ENCODE results near the gene VPS35L.

The VPS35L gene

DNA sequence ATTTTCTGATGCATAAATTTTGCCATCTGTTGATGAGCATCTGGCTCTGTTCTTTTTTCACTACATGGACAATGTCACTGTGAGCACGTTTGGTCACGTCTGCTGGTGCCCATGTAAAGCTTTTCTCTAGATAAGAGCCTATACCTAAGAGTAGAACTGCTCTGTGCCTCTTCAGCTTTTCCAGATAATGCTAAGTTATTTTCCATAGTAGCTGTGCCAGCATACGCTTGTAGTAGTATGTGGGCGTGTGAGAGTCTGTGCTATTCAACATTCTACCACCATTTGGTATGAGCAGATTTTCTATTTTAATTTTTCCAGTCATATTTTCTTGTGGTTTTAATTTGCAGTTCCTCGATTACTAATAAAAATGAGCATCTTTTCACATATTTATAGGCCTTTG, 33.2 kb downstream of the VPS35L start:
- in situ Hi-C loops (cut with MboI; ENCODE audit: low sequenced_read_pairs) = loop anchor here (25.0 kb wide), 1 partner anchor 799 kb away; no protein-coding TSS in a partner anchor

DNA sequence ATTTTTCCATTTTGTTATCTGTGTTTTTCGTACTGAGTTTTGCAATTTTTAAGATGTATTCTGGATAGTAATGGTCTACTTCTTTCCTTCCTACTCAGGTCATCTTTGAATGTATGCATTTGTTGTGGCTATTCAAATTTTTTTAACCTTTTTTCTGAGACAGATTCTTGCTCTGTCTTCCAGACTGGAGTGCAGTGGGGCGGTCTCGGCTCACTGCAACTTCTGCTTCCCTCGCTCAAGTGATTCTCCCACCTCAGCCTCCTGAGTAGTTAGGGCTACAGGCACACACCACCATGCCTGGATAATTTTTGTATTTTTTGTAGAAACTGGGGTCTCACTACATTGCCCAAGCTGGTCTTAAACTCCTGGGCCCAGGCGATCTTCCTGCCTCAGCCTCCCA, 33.6 kb downstream of the VPS35L start:
- in situ Hi-C loops (cut with MboI; ENCODE audit: low sequenced_read_pairs) = loop anchor here (25.0 kb wide), 1 partner anchor 798 kb away; no protein-coding TSS in a partner anchor

DNA sequence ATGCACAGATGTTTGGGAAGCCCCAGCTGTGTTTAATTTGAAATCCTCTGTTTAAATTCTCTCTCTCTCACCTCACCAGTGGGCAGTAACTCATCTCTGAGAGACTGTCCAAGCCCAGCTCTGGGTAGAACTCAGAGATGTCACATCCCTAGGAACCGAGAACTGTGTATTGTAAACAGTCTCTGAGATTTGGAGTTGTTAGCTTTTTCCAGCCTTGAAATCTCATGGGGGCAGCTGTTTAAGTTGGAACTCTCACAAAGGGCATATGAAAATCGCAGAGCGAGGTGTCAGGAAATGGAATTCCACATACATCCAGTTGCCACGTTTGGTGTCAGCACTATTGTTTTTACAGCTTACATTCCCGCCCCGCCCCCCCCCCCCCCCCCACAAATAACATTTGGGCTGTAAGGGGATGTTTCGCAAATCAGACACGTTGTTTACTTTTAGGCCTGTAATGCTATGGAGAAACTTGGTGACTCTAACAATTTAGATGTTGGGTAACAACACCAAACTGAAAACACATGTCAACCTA, 34.3 kb downstream of the VPS35L start:
- in situ Hi-C loops (cut with MboI; ENCODE audit: low sequenced_read_pairs) = loop anchor here (25.0 kb wide), 1 partner anchor 797 kb away; no protein-coding TSS in a partner anchor

DNA sequence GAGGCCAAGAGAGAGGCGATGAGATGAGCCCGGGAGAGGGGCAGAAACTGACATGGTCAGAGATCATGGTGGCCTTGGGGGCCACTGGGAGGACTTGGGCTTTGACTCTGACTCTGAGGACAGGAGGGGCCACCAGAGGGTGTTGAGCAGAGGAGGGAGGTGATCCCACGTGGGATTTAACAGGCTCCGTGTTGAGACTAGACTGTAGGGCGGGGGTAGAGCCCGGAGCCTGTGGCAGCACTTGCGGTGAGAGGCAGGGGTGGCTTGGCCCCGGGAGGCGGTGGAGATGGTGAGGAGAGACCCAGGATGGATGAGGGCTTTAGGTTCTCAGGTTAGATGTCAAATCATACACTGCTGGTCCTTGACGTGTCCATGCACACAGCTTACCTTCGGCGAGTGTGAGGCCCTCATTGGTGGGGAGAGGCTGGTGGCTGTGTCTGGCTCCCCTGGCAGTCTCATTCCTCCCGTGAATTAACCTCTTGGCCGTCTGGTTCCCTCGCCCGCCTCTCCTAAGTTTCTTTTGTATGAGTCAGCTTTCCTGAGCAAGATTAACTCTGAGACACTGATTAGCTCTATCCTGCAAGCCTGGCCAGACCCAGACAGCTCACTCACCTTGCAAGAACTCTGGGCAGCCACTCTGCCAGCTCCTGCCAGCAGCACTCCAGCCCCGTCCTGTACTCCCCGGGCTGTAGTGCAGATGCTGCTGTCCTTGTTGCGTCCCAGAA, 39.7 kb downstream of the VPS35L start:
- in situ Hi-C loops (cut with MboI; ENCODE audit: low sequenced_read_pairs) = loop anchor here (25.0 kb wide), 1 partner anchor 792 kb away; no protein-coding TSS in a partner anchor

DNA sequence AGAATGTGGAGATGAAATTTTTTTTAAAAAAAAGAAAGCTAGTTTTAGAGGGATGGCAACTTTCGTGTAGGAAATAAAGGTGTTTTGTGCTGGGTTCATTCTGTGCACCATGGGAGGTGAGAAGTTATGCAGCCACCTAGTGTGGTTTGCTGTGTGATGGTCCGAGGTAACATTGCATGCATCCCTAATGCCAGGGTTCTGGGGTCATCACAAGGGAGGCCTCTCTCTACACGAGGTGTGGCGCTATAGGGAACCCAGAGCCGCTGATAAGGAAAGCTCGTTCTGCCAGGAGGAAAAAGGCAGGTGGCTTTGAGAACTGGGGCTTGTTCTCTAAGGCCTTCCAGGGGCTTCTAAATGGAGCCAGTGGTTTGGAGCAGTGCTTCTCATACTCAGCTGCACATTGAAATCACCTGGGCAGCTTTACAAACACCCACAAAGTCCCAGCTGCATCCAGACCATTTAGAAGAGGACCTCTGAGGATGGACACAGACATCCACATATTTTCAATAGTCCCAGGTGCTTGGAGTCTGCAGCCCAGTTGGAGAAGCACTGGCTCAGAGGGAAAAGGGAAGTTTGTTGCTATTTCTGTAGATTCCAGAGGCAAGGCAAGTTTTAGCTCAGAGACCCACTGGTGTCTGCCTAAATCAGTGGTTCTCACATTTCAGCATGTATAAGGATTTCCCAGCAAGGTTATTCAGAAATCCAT, 43.5 kb downstream of the VPS35L start:
- in situ Hi-C loops (cut with MboI; ENCODE audit: low sequenced_read_pairs) = loop anchor here (25.0 kb wide), 1 partner anchor 788 kb away; no protein-coding TSS in a partner anchor

DNA sequence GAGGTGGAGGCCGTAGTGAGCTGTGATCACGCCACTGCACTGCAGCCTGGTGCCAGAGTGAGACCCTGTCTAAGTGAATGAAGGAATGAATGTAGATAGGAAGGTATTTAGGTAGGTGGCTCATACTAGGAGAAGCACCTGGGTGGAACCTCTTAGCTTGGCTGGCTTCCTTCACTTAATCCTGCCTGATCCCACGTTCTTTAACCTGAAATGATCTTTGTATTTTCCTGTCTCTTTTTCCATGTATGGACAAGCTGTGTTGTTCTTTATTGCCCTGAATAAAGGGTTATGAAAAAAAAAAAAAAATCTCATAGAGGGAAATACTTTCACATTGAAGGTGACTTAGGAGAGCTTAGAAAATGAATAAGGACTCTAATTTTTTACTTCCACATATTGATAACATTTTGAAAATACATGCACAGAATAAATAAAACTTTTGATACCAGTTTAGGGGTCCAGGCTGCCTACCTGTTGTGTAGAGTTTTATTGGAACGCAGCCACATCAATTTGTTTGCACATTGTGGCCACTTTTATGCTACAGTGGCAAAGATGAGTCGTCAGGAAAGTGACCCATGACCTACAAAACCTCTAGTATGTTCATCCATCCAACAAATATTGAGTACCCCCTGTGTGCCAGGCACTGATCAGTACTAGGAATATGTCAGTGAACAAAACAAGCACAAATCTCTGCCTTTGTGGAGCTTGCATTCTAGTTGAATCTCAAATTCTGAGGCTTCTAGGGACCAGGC, 44.6 kb downstream of the VPS35L start:
- in situ Hi-C loops (cut with MboI; ENCODE audit: low sequenced_read_pairs) = loop anchor here (10.0 to 25.0 kb wide), 2 partner anchors 285 to 787 kb away; partner anchors contain the start of gene GPRC5B

DNA sequence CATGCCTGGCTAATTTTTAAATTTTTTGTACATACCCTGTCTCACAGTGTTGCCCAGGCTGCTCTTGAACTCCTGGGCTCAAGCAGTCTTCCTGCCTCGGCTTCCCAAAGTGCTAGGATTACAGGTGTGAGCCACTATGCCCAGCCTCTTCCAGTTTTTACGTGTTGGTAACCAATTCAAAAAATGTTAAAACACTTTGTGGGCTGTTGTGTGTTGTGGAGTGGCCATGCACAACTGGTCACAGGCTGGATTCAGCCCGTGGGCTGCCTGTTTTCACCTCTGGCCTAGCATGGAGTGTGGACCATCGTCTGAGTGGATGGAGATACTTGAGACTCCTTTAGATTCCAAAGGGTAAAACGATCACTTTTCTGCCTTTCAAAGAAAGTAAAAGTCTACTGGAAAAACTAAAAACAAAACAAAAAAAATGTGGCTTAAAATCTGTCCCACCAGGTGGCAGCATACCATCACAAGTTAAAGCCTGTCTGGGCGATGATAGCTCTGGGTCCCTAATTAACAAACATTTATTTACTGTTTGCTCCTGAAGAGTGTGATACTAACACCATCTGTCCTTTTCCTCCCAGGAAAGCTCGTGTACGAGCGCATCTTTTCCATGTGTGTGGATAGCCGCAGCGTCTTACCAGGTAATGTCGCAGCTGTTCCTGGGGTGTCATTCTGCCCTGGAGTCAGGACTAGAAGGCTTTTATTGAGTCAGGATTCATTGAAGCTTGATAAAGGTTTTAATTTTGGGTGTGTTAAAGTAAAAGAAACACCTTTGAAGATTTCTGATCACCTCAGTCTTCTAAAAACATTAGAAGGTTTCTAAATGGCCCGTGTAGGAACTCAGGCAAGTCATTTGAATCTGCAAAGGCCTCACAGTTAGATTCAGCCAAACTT, 45.8 kb downstream of the VPS35L start:
- in situ Hi-C loops (cut with MboI; ENCODE audit: low sequenced_read_pairs) = loop anchor here (10.0 kb wide), 1 partner anchor 283 kb away; the partner anchor contains the start of gene GPRC5B

DNA sequence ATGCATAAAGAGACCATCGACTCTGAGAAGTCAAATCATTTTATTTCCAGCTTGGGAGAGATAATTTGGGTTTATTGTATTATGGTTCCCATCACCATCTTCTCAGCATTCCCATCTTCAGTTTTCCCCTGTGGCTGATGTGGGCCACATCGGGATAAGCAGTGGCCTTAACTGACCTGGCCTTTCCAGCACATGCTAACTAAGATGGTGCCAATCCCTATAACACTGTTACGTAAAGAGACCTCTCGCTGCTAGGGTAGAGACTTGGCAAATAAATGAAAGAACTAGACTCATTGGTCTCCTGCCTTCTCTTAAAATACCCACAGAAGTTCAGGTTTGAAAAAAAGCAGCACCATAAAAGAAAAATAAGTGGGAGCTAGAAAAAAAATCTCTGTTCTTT, 49.4 kb downstream of the VPS35L start:
- in situ Hi-C loops (cut with MboI; ENCODE audit: low sequenced_read_pairs) = loop anchor here (10.0 kb wide), 1 partner anchor 280 kb away; the partner anchor contains the start of gene GPRC5B

DNA sequence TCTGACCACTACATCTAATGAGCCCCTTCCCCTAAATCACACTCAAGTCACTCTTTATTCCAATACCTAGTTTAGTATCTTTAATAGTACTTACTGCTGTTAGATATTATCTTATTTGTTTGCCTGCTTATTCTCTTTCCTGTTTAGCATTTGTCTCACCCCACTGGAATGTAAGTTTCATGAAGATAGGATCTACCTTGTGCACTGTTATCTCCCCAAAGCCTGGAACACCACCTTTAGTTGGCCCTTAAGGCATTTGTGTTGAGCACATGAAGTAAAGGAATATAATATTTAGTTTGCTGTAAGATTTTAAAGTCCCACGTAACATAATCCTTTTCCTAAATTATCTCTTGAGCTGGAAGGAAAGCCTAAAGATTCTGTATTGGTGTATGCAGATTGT, 50.2 kb downstream of the VPS35L start:
- in situ Hi-C loops (cut with MboI; ENCODE audit: low sequenced_read_pairs) = loop anchor here (10.0 kb wide), 1 partner anchor 279 kb away; the partner anchor contains the start of gene GPRC5B

DNA sequence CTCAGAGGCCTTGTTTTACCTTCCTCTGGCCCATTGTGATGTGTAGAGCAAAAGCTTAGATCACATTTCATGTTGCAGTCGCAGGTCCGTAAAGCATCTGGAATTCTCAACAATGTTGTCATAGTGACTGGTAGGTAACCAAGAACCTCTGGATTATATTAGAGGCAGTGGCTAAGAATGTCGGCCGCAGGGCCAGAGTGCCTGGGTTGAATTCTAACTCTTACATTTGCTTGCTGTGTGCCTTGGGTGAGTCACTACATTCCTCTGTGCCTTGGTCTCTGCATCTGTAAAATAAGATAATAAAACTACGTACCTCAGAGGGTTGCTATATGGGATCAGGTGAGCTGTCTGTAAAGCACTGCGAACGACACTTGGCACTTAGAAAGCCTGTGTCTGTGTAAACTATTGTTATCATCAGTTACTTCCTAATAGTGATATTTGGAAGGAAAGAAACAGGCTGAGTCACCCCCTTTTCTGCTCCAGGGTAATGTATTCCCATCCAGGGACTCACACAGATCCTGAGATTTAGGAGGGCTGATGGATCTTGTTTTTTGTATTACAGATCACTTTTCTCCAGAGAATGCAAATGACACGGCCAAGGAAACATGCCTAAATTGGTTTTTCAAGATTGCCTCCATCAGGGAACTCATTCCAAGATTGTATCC, 52.2 kb downstream of the VPS35L start:
- in situ Hi-C loops (cut with MboI; ENCODE audit: low sequenced_read_pairs) = loop anchor here (10.0 kb wide), 1 partner anchor 277 kb away; the partner anchor contains the start of gene GPRC5B

DNA sequence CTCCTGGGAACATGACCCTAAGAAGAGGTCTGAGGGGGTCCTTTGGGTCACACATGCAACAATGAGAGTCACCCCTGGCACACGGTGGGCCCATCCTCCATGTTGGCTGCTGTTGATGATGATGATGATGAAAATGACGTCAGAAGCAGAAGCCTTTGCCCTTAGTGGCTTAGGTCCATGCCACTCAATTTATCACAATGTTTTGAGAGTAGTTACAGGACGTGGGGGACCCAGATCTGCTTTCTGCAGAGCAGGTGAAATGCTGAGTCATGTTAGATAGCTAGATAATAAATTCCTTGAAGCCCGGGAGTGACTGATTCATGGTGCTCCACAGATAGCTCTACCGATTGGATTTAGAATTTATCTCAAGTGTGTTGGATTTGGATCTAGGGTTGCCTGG, 53.9 kb downstream of the VPS35L start:
- in situ Hi-C loops (cut with MboI; ENCODE audit: low sequenced_read_pairs) = loop anchor here (10.0 kb wide), 1 partner anchor 275 kb away; the partner anchor contains the start of gene GPRC5B

DNA sequence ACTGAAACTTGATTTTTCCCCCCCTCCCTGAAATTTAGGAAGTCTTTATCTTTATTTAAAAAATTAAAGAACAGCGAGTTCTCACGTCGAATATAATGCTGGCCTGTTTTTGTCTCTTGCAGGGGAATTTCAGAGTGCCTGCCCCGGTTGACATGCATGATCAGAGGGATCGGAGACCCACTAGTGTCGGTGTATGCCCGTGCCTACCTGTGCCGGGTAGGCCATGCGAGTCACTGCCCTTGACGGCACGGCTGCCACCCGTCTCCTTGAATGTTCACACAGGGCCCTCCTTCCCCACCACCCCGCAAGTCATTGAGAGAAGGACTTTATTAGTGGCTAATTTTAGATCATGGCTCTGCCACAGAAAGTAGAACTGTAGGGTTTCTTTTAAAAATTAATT, 54.7 kb downstream of the VPS35L start:
- in situ Hi-C loops (cut with MboI; ENCODE audit: low sequenced_read_pairs) = no loop called here

DNA sequence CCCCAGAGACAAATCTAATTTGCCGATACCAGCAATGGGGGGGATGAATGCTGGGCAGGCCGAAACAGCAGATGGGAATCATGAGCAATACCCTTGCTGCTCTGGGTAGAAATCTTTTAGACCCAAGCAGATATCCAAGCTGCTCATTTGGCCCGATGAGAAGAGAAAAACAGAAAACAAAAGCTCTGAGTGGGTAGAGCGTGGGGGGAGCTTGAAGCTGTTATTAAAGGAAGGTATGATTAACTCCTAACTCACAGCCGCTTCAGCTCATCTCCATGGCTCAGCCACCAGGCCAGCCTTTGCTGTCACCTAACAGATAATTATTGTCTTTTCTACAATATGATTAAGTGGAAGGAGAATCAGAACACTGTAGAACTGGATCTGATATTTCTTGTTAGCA, 58.3 kb downstream of the VPS35L start:
- in situ Hi-C loops (cut with MboI; ENCODE audit: low sequenced_read_pairs) = no loop called here

DNA sequence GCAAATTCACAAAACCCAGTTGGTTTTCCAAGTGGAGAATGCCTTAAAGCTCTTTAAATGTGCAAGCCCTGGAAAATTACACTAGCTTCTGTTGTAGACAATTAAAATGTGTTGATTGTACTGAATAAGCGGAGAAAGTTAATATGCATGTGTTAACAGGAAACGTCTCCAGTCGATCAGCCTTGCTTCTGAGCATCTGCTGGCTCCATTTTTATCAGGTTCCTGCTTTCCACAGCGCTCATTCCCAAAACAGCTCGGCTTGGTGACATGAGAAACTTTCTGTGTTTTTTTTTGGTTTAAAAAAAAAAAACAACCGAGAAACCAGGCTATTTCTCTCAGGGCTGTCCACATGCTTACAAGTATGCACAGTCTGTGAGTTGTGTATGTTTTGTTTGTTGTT, 60.7 kb downstream of the VPS35L start:
- in situ Hi-C loops (cut with MboI; ENCODE audit: low sequenced_read_pairs) = no loop called here

DNA sequence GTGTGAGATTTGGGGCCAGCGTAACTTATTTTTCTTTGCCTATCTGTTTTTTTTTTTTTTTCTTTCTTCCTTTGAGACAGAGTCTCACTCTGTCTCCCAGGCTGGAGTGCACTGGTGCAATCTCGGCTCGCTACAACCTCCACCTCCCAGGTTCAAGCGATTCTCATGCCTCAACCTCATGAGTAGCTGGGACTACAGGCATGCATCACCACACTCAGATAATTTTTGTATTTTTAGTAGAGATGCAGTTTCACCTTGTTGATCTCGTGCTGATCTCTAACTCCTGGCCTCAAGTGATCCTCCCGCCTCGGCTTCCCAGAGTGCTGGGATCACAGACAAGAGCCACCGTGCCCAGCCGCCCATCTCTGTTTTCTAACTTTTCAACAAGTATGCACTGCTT, 63.4 kb downstream of the VPS35L start:
- in situ Hi-C loops (cut with MboI; ENCODE audit: low sequenced_read_pairs) = no loop called here

DNA sequence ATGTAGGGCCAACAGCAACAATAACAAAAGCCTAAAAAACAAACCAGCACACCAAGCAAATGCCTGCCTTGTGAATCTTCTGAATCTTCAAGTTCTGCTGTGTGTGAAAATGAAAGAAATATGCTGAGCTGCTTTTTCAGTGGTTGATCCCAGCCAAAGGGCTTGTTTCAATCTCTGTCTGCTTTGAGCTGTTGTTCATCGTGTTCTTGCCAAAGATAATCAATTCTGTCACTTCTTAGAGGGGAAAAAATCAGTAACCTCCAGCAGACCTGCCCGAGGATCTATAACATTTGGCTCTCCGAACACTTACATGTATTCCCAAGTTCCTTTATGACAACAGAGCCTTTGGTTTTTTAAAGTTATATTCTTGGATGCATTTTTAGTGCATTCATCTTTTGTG, 65.9 kb downstream of the VPS35L start:
- in situ Hi-C loops (cut with MboI; ENCODE audit: low sequenced_read_pairs) = no loop called here

DNA sequence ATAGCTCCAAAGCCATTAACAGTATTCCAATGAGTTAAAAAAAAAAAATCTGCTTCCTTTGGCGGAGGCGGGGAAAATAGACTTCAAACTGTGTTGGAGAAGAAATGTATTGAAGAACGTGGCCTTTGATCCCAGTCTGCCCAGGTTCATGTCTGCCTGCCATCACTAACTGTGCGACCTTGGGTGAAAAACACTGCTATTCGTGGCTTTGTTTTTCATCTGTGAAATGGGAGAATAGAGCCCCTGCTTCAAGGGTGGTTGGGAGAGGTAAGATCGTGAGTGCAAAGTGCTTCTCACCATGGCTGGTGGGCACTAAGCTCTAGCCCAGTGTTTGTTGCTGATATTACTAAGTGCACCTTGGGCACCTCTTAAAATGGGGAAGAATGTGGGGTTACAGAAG, 69.5 kb downstream of the VPS35L start:
- in situ Hi-C loops (cut with MboI; ENCODE audit: low sequenced_read_pairs) = no loop called here

DNA sequence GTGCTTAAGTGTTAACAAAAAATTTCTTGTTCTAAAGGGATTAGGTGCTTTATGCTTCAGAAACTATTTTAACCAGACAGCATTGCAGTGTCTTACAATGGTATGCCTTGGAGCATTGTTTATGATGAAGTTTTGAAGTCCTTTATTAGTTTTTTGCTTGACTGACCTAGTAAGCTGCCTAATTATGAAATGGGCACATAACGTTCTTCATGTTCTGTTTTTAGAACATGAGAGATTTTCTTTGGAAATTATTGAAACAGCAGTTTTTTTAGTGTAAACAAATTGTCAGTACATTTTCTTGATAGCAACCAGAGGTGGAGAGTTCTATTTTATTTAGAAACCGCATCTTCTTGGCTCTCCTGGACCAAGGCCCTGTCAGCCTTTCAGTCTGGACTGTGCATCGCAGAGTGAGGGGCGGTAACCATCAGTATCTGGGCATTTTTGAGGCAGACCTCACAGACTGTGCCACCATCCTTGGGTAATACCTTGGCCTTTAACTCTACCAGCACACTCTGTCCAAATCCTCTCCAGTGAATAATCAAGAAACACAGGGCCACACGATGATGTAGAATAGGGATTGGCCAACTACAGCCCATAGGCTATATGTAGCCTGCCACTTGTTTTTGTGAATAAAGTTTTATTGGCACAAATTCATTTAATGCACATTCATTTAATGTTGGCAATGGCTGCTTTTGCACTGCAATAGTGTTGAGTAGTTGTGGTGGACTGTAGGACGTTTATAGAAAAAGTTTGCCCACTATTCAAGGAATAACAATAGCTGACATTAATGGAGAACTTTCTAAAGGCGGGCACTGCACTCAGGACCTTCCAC, 81.1 kb downstream of the VPS35L start:
- in situ Hi-C loops (cut with MboI; ENCODE audit: low sequenced_read_pairs) = no loop called here

Measured in HL-60/S4 (cell line).